GM21737 (cell line): ENCODE results near the gene SMAD1.

Experiments
- ATAC-seq: cut with Tn5 transposase; IDR thresholded peaks from one replicate; pipeline ENCODE4 v1.9.1; 2021; ENCODE audit warnings: mild to moderate bottlenecking, moderate library complexity; ENCODE audit not compliant: unreplicated experiment

The SMAD1 gene

GRCh38 chr4:145488310-145488709 is 6.7 kb downstream of the SMAD1 start:
- no peak for ATAC-seq

- no peak for ATAC-seq
These were observed 7.9 kb downstream of the SMAD1 start for GRCh38 chr4:145489556-145489955.

GRCh38 chr4:145490361-145490760 is 8.7 kb downstream of the SMAD1 start:
- no peak for ATAC-seq

- no peak for ATAC-seq
These were observed 9.1 kb downstream of the SMAD1 start for GRCh38 chr4:145490796-145491195.

- no peak for ATAC-seq
These were observed 10.7 kb downstream of the SMAD1 start for GRCh38 chr4:145492376-145492775.

GRCh38 chr4:145493166-145493565 is 11.5 kb downstream of the SMAD1 start:
- ATAC-seq, result no peak

- ATAC-seq, result no peak
These were observed 13.1 kb downstream of the SMAD1 start for GRCh38 chr4:145494666-145495270.

GRCh38 chr4:145496292-145496691 is 14.6 kb downstream of the SMAD1 start:
- no peak for ATAC-seq

- no peak for ATAC-seq
These were observed 15.8 kb downstream of the SMAD1 start for GRCh38 chr4:145497199-145498149.

- peak; percentile 61 for ATAC-seq
These were observed 16.8 kb downstream of the SMAD1 start for GRCh38 chr4:145498430-145498829.

GRCh38 chr4:145501051-145501660 is 19.5 kb downstream of the SMAD1 start:
- ATAC-seq, result peak; percentile 52

- no peak for ATAC-seq
These were observed 21.2 kb downstream of the SMAD1 start for GRCh38 chr4:145502809-145503208.

- ATAC-seq, result no peak
These were observed 21.9 kb downstream of the SMAD1 start for GRCh38 chr4:145503486-145504072.

- ATAC-seq, result no peak
These were observed 24.3 kb downstream of the SMAD1 start for GRCh38 chr4:145505995-145506394.

- no peak for ATAC-seq
These were observed 26.0 kb downstream of the SMAD1 start for GRCh38 chr4:145507636-145508035.

- ATAC-seq, result no peak
These were observed 30.4 kb downstream of the SMAD1 start for GRCh38 chr4:145511913-145512522.

GRCh38 chr4:145513020-145513621 is 31.5 kb downstream of the SMAD1 start:
- ATAC-seq, result no peak

- no peak for ATAC-seq
These were observed 38.5 kb downstream of the SMAD1 start for GRCh38 chr4:145520172-145520571.

GRCh38 chr4:145521282-145521681 is 39.6 kb downstream of the SMAD1 start:
- ATAC-seq, result no peak

- ATAC-seq, result no peak
These were observed 41.5 kb downstream of the SMAD1 start for GRCh38 chr4:145523117-145523516.

- ATAC-seq, result no peak
These were observed 42.9 kb downstream of the SMAD1 start for GRCh38 chr4:145524552-145524951.
